GM21528 (cell line): ENCODE data around the gene FKBP2.

ENCODE experiments used
- ATAC-seq: cut with Tn5 transposase; IDR thresholded peaks from one replicate; pipeline ENCODE4 v1.9.1; 2021; ENCODE audit warnings: mild to moderate bottlenecking, moderate library complexity; ENCODE audit not compliant: unreplicated experiment, low FRiP score

The FKBP2 gene

DNA sequence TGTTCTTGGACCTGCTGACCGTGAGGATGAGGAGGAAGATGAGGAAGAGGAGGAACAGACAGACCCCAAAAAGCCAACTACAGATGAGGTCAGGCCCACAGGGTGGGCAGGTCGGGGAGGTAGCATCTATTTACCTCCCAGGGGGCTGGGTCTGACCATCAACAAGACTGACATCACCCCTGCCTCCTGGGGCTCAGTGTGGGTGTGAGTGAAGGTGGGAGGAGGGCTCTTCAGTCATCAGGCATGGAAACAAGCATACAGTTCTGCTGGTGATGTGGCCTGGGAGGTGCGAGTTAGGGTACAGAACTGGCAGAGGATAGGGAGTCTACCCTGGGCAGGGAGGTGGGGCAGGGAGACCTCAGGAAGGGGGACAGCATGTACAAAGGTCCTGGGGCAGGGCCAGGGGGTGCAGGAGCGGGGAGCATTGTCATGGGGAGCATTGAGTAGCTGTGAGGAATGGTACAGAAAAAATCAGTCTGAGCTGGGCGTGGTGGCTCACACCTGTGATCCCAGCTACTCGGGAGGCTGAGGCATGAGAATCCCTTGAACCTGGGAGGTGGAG lies 19.3 kb downstream of the FKBP2 start:
- no peak for ATAC-seq

DNA sequence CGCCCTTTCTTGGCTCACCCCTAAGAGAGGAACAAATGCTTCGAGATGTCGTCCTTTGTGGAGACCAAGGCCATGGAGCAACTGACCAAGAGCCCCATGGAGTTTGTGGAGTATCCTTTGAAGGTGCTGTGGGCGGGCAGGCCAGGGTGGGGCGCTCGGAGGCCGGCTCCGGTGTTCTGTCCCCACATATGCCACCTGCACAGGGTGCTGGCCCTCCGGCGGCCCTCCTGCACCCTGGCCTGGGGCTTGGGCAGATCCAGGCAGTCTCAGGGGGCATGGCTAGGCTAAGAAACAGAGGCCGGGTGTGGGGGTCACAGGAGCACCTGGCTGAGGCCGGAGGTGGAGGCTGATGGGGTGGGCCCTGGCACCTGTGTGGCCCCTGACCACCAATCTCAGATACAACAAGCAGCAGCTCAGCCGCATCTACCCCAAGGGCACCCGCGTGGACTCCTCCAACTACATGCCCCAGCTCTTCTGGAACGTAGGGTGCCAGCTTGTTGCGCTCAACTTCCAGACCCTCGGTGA lies 20.7 kb downstream of the FKBP2 start:
- ATAC-seq, result no peak

DNA sequence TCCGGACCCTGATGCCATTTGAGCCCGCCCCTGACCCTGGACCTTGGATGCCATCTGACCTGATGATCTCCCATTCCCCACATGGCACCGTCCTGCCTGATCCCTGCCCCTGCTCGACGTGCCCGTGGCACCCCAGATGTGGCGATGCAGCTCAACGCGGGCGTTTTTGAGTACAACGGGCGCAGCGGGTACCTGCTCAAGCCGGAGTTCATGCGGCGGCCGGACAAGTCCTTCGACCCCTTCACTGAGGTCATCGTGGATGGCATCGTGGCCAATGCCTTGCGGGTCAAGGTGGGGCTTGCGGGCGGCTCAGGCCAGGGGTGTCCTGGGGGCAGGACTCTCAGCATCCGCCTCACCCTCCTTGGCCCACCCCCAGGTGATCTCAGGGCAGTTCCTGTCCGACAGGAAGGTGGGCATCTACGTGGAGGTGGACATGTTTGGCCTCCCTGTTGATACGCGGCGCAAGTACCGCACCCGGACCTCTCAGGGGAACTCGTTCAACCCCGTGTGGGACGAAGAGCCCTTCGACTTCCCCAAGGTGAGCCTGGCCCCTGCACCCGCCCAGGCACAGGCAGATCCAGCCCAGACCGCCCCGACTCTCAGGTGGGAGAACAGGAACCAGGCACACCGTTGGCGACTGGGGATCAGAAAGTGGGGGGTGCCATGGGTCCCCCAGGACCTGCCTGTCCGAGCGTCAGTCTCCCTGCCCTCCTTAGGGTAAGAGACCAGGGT lies 21.5 kb downstream of the FKBP2 start:
- no peak for ATAC-seq

DNA sequence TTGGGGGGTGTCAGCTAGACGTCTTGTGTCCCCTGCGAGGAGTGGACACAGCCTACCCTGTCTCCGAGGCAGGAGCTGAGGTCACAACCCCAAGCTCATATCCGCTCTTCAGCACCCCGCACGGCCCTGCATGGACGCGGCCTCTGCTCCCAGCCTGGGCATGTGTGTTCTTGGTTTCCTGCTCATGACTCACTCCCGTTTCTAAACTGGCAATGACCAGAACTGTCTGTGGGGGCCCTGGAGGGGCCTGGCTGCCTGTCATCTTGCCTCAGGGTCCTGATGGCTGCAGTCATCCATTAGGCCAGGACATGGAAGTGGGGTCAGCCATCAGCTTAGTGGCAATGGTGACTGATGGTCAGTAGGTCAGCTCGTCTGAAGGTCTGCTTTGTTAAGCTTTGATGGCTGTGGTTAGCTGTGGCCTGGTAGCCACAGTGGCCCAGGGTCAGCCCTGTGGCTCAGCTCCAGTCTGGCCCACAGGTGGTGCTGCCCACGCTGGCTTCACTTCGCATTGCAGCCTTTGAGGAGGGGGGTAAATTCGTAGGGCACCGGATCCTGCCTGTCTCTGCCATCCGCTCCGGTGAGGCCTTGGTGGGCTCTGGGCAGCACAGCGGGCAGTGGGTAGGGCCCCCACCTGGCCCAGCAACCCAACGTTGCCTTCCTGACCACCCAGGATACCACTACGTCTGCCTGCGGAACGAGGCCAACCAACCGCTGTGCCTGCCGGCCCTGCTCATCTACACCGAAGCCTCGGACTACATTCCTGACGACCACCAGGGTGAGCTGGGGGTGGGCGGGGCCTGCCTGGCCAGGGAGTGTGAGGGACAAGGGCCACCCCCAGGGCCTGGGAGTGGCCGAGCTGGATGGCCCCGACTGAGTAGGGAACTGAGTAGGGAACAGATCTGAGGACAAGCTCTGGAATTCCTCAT lies 22.4 kb downstream of the FKBP2 start:
- ATAC-seq, result no peak

DNA sequence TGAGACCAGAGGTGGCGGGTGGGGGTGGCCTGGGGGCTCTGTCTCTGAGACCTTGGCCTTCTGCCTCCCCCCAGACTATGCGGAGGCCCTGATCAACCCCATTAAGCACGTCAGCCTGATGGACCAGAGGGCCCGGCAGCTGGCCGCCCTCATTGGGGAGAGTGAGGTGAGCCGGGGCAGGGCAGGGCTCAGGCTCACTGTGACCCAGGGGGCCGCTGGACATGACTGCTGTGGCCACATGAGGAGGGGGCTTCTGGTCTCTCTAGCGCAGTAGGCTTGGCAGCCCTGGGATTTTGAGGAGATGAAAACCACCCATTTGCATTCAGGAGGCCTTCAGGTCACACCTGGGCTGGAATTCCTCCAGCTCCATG lies 23.0 kb downstream of the FKBP2 start:
- no peak for ATAC-seq

DNA sequence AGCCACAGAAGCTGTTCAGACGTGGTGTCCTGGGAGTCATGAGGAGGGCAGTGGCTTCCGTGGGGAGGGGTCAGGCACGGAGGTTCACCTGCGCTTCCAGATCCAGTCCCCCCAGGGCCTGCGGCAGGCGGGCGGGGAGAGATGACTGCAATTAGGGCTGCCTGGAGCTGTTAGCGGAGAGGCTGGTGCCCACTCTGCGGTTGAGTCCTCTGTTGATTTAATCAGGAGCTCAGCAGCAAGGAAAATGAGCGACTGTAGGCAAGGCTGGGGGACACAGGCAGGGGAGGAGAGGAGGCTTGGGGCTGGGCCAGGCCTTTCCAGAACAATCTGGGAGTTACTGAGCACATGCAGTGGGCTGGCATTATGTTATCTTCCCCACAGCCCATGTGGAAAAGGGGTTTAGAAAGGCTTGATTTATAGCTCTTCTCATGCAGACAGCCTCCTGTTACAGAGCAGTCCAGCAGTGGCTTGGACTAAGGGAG lies 23.5 kb downstream of the FKBP2 start:
- no peak for ATAC-seq

DNA sequence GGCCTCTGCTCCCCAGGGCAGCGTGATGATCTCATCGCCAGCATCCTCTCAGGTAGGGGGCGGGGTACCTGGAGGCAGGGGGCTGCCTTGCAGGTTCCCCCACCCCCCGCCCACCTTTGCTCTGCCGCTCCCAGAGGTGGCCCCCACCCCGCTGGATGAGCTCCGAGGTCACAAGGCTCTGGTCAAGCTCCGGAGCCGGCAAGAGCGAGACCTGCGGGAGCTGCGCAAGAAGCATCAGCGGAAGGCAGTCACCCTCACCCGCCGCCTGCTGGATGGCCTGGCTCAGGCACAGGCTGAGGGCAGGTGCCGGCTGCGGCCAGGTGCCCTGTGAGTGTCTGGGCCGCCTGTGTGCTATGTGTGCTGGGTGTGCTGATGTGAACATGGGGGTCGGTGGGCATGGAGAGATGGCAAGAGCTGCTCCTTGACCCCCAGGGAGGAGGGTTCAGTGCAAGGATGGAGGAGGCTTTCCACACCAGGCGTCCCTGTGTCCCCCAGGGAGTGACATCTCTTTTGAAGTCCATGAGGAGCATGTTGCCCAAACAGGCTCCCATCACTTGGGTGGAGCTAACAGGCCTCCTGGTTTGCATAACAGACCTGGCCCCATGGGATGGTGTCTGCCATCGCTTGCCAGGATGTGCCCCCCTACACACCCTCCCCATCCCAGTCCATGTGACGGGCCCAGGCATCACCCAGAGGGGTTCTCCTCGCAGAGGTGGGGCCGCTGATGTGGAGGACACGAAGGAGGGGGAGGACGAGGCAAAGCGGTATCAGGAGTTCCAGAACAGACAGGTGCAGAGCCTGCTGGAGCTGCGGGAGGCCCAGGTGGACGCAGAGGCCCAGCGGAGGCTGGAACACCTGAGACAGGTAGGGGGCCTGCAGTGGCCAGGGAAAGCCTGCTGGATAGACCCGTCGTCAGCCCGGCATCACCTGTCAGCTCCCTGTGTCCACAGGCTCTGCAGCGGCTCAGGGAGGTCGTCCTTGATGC lies 24.6 kb downstream of the FKBP2 start:
- no peak for ATAC-seq

DNA sequence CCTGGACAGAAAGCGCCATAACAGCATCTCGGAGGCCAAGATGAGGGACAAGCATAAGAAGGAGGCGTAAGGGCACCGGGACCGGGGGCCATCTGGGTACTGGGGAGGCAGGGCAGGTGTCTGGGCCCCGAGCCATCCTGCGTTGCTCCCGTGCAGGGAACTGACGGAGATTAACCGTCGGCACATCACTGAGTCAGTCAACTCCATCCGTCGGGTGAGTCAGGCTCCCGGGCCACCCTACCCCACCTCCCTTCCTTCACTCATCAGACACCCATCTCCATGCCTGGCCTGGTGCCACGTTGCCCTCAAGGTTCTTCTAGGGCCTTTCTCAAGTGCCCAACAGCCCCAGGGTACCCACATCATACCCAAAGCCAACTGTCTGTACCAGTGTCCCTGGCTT lies 25.4 kb downstream of the FKBP2 start:
- ATAC-seq, result no peak

DNA sequence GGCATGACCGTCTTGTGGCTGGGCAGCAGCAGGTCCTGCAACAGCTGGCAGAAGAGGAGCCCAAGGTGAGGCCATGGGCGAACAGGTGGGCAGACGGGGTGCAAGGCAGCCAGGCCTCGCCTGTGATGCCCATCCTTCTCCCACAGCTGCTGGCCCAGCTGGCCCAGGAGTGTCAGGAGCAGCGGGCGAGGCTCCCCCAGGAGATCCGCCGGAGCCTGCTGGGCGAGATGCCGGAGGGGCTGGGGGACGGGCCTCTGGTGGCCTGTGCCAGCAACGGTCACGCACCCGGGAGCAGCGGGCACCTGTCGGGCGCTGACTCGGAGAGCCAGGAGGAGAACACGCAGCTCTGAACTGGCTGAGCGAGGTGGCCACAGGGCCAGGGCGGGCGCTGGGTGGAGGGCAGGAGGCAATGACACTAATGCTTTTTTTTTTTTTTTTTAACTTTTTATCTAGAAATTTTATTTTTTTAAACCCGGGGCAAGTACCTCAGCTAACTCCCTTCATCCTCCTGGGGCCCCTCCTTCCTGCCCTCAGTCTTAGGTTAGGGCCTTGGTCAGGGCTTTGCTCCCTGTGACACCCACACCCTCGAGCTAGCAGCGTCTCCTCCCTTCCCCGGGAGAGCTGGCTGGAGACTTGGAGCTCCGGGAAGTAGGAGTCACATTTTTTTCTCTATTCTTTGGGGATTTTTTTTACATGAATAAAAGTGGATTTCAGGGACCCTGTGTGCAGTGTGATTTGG lies 26.5 kb downstream of the FKBP2 start:
- no peak for ATAC-seq

DNA sequence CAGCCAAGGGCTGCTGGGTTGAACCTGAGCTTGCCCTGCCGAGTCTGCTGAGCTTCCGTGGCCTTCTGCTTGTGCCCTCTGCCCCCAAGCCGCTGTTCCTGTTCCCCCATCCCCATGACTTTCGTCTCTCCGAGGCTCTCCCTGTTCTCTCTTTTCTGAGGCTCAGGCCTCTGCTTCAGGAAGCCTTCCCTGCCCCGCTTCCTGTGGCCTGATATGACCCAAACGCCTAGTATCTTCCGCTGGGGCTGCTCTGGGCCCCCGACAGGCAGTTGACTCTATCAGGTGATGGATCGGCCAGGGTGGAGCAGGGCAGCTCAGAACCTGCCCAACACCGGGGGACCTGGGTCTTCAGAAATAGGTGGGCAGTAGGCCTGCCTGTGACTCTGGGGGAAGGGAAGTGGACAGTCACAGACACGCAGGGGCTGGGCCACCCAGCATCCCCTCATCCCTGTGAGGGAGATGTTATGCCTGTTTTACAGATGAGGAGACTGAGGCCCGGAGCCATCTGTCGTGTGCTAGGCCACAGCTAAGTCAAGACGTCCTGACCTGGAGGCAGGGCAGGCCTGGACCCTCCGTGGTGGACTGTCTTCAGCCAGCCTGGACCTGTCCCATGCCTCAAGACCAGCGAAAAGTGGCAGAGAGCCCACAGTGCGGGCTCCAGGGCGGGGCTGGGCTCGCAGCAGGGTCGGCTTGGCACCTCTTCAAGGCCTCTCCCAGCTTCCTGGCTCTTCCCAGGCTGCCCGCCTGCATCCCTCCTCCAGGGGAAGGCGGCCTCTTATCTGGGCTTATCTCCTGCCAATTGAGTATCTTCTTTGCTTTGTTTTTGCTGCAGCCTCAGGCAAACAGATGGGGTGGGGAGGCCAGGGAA lies 27.4 kb downstream of the FKBP2 start:
- ATAC-seq, result no peak

DNA sequence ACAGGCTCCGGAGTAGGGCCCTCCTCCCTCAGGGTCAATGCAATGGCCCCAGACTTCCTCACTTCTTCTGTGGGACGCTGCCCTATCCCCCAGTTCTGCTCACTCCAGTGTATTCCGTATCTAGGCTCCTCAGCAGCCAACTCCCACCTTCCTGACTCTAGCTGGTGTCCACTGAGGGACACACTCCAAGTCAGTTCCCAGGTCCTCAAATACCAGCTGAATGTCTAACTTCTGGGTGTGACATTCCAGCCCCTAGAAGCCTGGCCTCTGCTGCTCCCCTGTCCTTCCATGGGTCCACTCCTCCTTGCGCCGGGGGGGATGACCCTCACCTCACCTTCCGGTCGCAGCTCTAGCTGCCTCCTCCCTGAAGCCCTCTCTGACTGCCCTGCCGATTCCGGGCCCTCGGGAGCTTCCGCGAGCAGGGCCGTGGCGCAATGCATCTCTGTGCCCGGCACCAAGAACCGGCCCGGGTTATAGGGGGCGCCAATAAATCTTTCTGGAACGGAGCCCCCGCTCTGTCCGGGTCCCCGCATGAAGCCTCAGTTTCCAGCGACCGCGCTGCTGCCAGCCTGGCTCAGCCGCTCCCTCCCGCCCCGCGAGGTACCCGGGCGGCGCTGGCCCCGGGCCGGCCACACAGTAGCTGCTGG lies 28.1 kb downstream of the FKBP2 start:
- peak; percentile 13 for ATAC-seq

DNA sequence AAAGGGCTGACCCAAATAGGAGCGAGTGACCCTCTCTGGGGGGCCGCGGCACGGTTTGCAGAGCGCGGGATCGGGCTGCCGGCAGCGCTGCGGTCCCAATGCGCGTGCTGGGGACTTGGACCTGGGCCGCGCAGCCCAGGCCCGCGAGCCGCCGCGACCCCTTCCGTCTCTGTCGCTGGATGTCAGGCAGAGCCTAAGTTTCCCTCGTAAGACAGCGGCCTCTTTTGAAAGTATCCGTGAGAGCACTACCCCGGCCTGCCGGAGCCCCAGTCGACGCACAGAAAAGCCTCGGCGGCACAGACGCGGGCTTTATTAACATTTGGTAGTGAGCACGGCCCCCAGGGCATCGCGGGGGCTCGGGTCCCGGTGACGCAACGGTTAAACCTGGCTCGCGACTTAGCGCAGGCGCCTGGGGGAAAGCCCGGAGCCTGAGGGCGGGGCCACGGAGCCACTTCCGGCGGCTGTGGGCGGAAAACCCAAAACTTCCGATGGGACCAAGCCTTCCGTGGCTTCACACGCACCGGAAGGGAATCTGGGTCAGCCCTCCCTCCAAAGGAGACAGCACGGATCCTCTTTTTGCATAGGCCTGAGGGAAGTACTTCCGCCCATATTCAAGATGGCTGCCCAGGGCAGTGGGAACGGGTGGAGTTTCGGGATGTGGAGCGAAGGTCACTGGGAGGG lies 28.8 kb downstream of the FKBP2 start:
- ATAC-seq, result peak; percentile 61

DNA sequence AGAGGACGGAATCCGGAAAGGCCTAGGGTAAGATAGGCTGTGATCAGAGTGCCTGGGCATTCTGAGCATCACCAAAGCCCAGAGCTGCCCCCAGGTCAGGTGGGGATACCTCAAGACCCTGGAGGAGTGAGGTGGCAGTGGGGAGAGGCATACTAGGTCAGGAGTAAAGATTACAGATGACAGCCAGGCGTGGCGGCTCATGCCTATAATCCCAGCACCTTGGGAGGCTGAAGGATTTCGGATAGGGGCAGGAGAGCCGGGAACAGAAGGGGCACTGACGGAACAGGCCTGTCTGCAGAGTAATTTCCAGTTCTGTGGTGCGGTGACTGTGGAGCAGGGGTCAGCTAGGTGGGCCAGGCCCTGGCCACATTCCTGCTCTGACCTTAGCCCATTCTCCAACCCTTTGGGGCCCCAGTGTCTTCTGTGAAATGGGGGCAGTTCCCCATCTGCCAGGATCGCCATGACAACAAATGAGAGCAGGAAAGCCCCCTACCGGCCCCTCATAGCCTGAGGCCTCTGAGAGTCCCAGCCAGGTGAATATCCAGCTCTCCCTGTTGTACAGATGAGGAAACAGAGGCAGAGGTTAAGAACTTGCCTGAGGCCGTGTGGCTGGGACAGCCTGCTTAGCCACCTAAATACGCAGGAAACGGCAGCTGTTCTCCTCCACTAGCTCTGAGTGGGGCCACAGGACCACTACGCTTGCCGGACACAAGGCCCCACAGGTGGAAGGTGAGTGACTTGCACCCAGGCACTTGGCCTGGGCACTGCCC lies 34.3 kb downstream of the FKBP2 start:
- ATAC-seq, result no peak

DNA sequence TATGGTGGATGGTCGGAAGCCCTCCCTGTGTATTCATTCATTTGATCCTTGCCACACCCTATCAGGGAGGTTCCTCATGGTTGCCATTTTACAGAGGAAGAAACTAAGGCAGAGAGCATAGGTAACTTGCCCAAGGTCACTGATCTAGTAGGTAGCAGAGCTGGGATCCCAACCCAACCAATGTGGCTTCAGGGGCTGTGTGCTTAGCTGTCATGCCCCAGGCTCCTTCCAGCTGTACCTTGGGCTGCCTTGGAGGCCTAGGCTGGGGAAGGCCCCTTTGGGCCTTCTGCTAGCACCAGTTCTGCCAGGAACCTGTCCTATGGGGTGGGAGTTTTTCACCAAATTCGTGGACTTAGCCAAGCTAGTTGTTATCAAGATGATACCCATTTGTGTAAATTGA lies 34.9 kb downstream of the FKBP2 start:
- ATAC-seq, result no peak

DNA sequence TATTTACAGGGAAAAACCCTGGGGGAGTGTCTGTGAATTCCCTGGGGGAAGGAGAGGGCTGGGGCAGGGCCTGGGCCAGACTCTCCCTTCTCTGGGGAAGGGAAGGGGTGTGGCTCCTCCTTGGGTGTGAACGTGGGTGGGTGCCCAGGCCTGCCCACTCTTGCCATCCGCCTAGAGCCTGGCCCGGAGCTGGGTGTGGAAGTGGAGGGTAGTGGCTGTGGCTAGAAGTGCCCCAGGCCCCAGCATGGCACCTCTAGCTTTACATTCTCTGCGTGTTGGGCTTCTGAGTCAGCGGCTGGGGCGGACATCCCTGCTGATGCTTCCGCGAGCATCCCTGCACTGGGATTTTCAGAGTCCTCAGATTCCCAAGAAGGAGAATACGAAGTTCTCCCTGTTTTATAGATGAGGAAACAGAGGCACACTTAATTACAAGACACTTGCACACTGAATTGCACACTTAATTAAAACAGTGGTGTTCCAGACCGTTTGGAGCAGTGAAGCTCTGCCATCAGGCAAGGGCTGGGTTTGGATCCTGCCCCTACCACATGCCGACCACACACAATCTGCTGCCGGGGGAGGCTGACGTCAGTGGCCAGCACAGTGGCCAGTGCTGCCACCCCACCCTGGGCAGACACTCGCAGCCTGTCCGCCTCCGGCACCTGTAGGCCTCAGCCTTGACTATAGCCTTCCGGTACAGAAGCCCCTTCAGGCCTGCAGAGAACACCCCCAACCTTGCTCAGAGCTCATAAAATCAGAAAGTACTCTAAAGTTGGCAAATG lies 35.9 kb downstream of the FKBP2 start:
- ATAC-seq, result no peak
